T-cell (primary cell): ENCODE data around the gene ARHGEF5. TPM values are rescaled to one million over a fixed set of nuclear protein-coding genes. Genes with fewer than 3 reads are reported as not detected.
"Not testable (repeated sequence)": the region's sequence is repeated elsewhere in the genome, so short reads cannot be mapped to it uniquely, and the experiment has no call there.

Source experiments
- ATAC-seq, 4 experiments: fragments of 200-7000 bp in 3 of 4; fragments of 150-1000 bp in 1 of 4; cut with Tn5 transposase; replicated peaks in 1 of 4; 1 replicate in 3 of 4; 2 replicates in 1 of 4; pipeline ENCODE4 v1.10.0; 2021; ENCODE audit warnings: moderate library complexity in 3 of 4, mild to moderate bottlenecking in 2 of 4, moderate number of reproducible peaks in 1 of 4
- CTCF ChIA-PET, 2 donors: fragments of 300-600 bp; sonication (Branson Sonifier 250); formaldehyde crosslinking; loops; one replicate each; lab custom pipeline; 2022; ENCODE audit warnings: antibody characterized with exemption in 2 of 2; lab: Charles Lee
- POLR2A ChIA-PET, 2 donors: fragments of 300-600 bp; sonication (Branson Sonifier 250); formaldehyde crosslinking; loops; one replicate each; lab custom pipeline; 2022; ENCODE audit warnings: antibody characterized with exemption in 2 of 2; lab: Charles Lee
- DNase-seq, 35 experiments: peaks; one replicate each; pipeline versions ENCODE4 v3.0.0 to v3.0.0-alpha.2; 2013 to 2023
- H3K27ac ChIP-seq: one replicate; pipeline ENCODE4 v1.5.1; 2013; ENCODE audit warnings: low read length
- H3K27me3 ChIP-seq, 2 experiments: replicated peaks in 1 of 2; 1 replicate in 1 of 2; 2 replicates in 1 of 2; pipeline versions ENCODE4 v1.6.1 to v1.7.0; 2013; ENCODE audit warnings: low read length in 1 of 2, mixed read lengths in 1 of 2; ENCODE audit not compliant: control insufficient read depth in 2 of 2, insufficient read depth in 2 of 2; ENCODE audit errors: extremely low read depth in 1 of 2
- H3K36me3 ChIP-seq, 2 donors: 1 replicate in 1 of 2; 2 replicates in 1 of 2; pipeline versions ENCODE4 v1.6.1 to v1.7.0; 2013; ENCODE audit warnings: low read length in 1 of 2; ENCODE audit not compliant: control insufficient read depth in 2 of 2, insufficient read depth in 1 of 2; ENCODE audit errors: extremely low read depth in 1 of 2
- H3K4me1 ChIP-seq, 2 experiments: 1 replicate in 1 of 2; 2 replicates in 1 of 2; pipeline versions ENCODE4 v1.6.1 to v1.7.0; 2013; ENCODE audit warnings: low read length in 2 of 2, mixed read lengths in 1 of 2; ENCODE audit not compliant: insufficient read depth in 2 of 2, control insufficient read depth in 1 of 2; ENCODE audit errors: extremely low read depth in 1 of 2
- H3K4me3 ChIP-seq, 2 donors: 1 replicate in 1 of 2; 2 replicates in 1 of 2; pipeline versions ENCODE4 v1.5.1 to v1.7.0; 2013; ENCODE audit warnings: mild to moderate bottlenecking in 2 of 2, low read length in 1 of 2, moderate library complexity in 1 of 2; ENCODE audit not compliant: control insufficient read depth in 1 of 2; ENCODE audit errors: extremely low read depth in 1 of 2
- H3K9me3 ChIP-seq: 2 replicates; pipeline ENCODE4 v1.7.0; 2013
- H3K27ac Mint-ChIP-seq, 2 donors: one replicate each; pipeline ENCODE4 v1.8.0; 2020 to 2021; ENCODE audit warnings: mild to moderate bottlenecking in 2 of 2, mixed read lengths in 2 of 2
- H3K27me3 Mint-ChIP-seq, 2 donors: one replicate each; pipeline ENCODE4 v1.8.0; 2021 to 2022; ENCODE audit warnings: mixed read lengths in 2 of 2
- H3K36me3 Mint-ChIP-seq: one replicate; pipeline ENCODE4 v1.8.0; 2021; ENCODE audit warnings: mixed read lengths
- H3K4me1 Mint-ChIP-seq, 3 donors: one replicate each; pipeline ENCODE4 v1.8.0; 2020 to 2022; ENCODE audit warnings: mixed read lengths in 3 of 3, mild to moderate bottlenecking in 1 of 3
- H3K4me3 Mint-ChIP-seq, 3 donors: one replicate each; pipeline ENCODE4 v1.8.0; 2020 to 2022; ENCODE audit warnings: mild to moderate bottlenecking in 3 of 3, mixed read lengths in 3 of 3, moderate library complexity in 3 of 3
- H3K9me3 Mint-ChIP-seq, 3 donors: one replicate each; pipeline ENCODE4 v1.8.0; 2020 to 2022; ENCODE audit warnings: mixed read lengths in 3 of 3
- WGBS: methylation state at CpG from one replicate; pipeline ENCODE4 v1.1.5; 2013; ENCODE audit warnings: missing lambda C conversion rate; ENCODE audit not compliant: insufficient coverage; 5-methylcytosine and 5-hydroxymethylcytosine counted together
- total RNA-seq, 35 experiments: library from RNA in 6 of 35; stranded (reverse) in 6 of 35; fragments of 120-200 nt in 1 of 35; gene quantifications; one replicate each; pipeline versions ENCODE4 v1.2.1 to v1.2.4 and lab custom pipeline; 2013 to 2026

The ARHGEF5 gene
- total RNA-seq, 5 donors from 2014 or later (not counting 1 experiment from before 2014, with no cell fraction given): 4.9 to 8.4 (median 5.9) TPM

DNA sequence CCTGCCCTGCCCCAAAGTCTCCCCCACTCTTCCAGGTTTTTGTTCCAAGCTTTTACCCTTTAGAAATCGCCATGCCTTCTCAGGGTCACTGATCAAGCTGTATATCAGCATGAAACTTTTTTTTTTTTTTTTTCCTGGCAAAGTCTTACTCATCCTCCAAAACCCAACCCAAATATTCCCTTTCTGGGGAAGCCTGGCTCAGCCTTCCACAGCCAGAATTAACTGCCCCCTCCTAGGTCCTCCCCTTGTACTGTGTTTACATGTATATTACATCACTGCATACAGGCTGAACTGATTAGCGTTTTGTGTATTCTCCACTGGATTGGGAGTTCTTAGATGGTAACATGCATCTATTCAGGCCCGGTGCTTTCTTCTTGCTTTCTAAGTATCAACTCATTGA lies 52.9 kb downstream of the ARHGEF5 start:
- POLR2A ChIA-PET: interaction anchor here in 1 of 2 donors (0.7 kb wide), 1 partner anchor 298 kb away, joined by 5 read pairs; no protein-coding TSS in a partner anchor
- ATAC-seq: no peak

DNA sequence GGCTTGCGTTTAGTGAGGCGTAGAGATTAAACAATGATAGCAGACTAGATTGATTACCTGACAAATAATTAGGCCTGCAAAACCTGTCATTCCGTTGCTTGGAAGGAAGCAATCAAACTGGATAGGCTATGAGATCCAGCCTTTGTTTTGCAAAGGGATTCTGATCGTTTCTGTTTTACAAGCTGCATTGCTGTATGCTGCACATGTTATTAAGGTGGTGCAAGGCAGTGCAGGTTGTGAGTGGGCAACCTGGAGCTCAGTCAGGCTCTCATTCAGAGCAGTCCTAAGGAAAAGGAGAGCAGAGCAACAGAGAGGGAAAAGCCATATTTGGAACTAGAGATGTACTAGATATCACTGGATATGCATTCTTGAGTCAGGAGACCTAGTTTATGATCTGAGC lies 55.2 kb downstream of the ARHGEF5 start:
- H3K4me3 Mint-ChIP-seq: no peak overlapping the region
- Histone ChIP-seq H3K27ac (no peak overlapping the region), H3K27me3 (peaks cover 0 to 6% of the 10 kb centered on the region in 2 experiments), H3K4me1 (no peaks in the 10 kb centered on the region), H3K36me3 (no peaks in the 10 kb centered on the region), H3K9me3 (no peaks in the 10 kb centered on the region), H3K4me3 (no peak overlapping the region)
- POLR2A ChIA-PET: no interaction called here
- no peaks in the 10 kb centered on the region for H3K4me1 Mint-ChIP-seq
- DNase-seq (no peak), ATAC-seq (no peak)
- CTCF ChIA-PET: interaction anchor here in 1 of 2 donors (0.6 kb wide), 1 partner anchor 1063 kb away, joined by 3 read pairs; no protein-coding TSS in a partner anchor
- H3K9me3 Mint-ChIP-seq: no peaks in the 10 kb centered on the region
- peaks cover 20 to 22% of the 10 kb centered on the region in 2 donors for H3K27me3 Mint-ChIP-seq
- no peak overlapping the region for H3K27ac Mint-ChIP-seq
- H3K36me3 Mint-ChIP-seq: no peaks in the 10 kb centered on the region
- WGBS: 25% methylated on average over 4 of the region's 4 CpGs

More for the DNA sequence above, 52.9 kb downstream of the ARHGEF5 start:
- Histone ChIP-seq H3K4me1 (peaks cover 0 to 6% of the 10 kb centered on the region in 2 experiments), H3K27me3 (peaks cover 0 to 6% of the 10 kb centered on the region in 2 experiments), H3K4me3 (no peak overlapping the region), H3K27ac (no peak overlapping the region), H3K9me3 (no peaks in the 10 kb centered on the region), H3K36me3 (no peaks in the 10 kb centered on the region)
- H3K36me3 Mint-ChIP-seq: no peaks in the 10 kb centered on the region
- no peak for DNase-seq
- H3K27me3 Mint-ChIP-seq: peaks cover 13 to 17% of the 10 kb centered on the region in 2 donors
- 50% methylated on average over 1 of the region's 3 CpGs for WGBS
- H3K4me1 Mint-ChIP-seq: no peaks in the 10 kb centered on the region
- no peak overlapping the region for H3K27ac Mint-ChIP-seq
- CTCF ChIA-PET: no interaction called here
- no peaks in the 10 kb centered on the region for H3K9me3 Mint-ChIP-seq
- no peak overlapping the region for H3K4me3 Mint-ChIP-seq

DNA sequence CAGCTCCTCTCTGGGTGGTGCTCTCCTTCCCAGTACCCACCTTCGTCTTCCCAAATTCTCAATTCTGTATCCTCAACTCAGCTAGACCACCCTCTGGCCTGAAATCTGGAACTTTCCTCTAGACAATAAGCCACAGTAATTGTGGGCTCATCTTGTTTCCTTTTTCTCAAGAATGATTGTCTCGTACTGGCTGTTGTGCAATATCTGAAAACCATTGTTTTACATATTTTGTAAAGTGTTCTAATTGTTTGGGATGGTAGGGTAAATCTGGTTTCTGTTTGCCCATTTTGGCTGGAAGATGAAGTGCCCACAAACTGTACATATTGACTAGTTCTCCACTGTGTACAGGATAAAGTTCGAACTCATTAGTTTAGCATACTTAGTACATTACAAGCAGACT lies 59.6 kb downstream of the ARHGEF5 start:
- H3K27ac Mint-ChIP-seq: no peak overlapping the region
- POLR2A ChIA-PET: no interaction called here

DNA sequence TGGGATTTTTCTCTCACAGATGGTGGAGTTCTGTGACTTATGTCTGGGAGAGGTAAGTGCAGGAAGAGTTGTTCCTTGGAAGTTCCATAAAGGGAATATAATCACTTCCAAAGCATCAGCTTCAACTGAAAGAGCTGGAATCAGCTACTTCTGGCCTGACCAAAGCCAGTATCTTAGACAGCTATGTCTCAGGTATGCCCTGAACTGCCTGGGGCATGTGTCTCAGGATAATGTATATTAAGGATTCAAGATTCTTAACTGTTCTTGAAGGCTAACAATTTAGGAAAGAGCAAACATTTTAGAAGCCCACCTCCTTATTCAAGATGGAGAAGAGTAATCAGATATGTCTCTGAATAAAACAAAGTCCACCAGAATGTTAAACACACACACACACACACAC lies 60.7 kb downstream of the ARHGEF5 start:
- ATAC-seq: no peak
- ChIA-PET CTCF (interaction anchor here in 1 of 2 donors (1.0 kb wide), 1 partner anchor 24 kb away, joined by 3 read pairs; no protein-coding TSS in a partner anchor), POLR2A (no interaction called here)
- Histone ChIP-seq H3K9me3 (no peaks in the 10 kb centered on the region), H3K36me3 (no peaks in the 10 kb centered on the region), H3K27ac (no peak overlapping the region), H3K27me3 (peaks cover 0 to 1% of the 10 kb centered on the region in 2 experiments), H3K4me1 (no peaks in the 10 kb centered on the region), H3K4me3 (no peak overlapping the region)
- Mint-ChIP-seq H3K27me3 (peaks cover 7 to 15% of the 10 kb centered on the region in 2 donors), H3K27ac (no peak overlapping the region), H3K4me1 (no peaks in the 10 kb centered on the region), H3K9me3 (no peaks in the 10 kb centered on the region), H3K4me3 (no peak overlapping the region), H3K36me3 (no peaks in the 10 kb centered on the region)
- DNase-seq: no peak

More for the DNA sequence above, 59.6 kb downstream of the ARHGEF5 start:
- ATAC-seq (no peak), DNase-seq (no peak)
- WGBS: 100% methylated on average over 2 of the region's 3 CpGs
- Histone ChIP-seq H3K9me3 (no peaks in the 10 kb centered on the region), H3K4me1 (no peaks in the 10 kb centered on the region), H3K27me3 (peaks cover 0 to 6% of the 10 kb centered on the region in 2 experiments), H3K27ac (no peak overlapping the region), H3K36me3 (no peaks in the 10 kb centered on the region), H3K4me3 (no peak overlapping the region)
- no peak overlapping the region for H3K4me3 Mint-ChIP-seq
- peaks cover 7 to 26% of the 10 kb centered on the region in 2 donors for H3K27me3 Mint-ChIP-seq
- no peaks in the 10 kb centered on the region for H3K36me3 Mint-ChIP-seq
- H3K9me3 Mint-ChIP-seq: no peaks in the 10 kb centered on the region
- CTCF ChIA-PET: interaction anchor here in 1 of 2 donors (1.0 kb wide), 1 partner anchor 23 kb away, joined by 3 read pairs; no protein-coding TSS in a partner anchor
- no peaks in the 10 kb centered on the region for H3K4me1 Mint-ChIP-seq

DNA sequence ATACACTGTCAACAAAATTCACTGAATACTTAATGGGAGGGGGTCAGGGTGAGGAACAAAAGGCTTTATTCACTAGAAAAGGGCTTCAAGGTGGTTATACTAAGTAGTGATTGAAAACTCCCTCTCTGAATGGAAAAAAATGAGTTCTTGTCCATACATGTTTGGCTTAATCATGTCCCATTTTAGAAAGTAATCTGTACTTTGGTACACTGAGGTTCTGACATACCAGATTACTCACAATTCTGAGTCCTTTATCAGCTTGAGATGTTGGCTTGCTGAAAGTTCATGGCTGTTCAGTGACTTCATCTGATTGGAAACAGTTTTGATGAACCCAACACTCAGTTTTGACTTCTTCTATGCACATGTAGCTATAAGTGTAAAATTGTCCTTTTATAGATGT lies 61.1 kb downstream of the ARHGEF5 start:
- no peak overlapping the region for H3K4me3 Mint-ChIP-seq
- no peak overlapping the region for H3K27ac Mint-ChIP-seq
- POLR2A ChIA-PET: no interaction called here
- no peaks in the 10 kb centered on the region for H3K4me1 ChIP-seq
- no peaks in the 10 kb centered on the region for H3K36me3 Mint-ChIP-seq
- CTCF ChIA-PET: no interaction called here
- no peaks in the 10 kb centered on the region for H3K9me3 Mint-ChIP-seq
- H3K4me3 ChIP-seq: no peak overlapping the region
- H3K9me3 ChIP-seq: no peaks in the 10 kb centered on the region
- H3K36me3 ChIP-seq: no peaks in the 10 kb centered on the region
- no peak for DNase-seq
- peaks cover 7 to 14% of the 10 kb centered on the region in 2 donors for H3K27me3 Mint-ChIP-seq
- ATAC-seq: no peak
- H3K4me1 Mint-ChIP-seq: no peaks in the 10 kb centered on the region
- no peaks in the 10 kb centered on the region for H3K27me3 ChIP-seq
- no peak overlapping the region for H3K27ac ChIP-seq

DNA sequence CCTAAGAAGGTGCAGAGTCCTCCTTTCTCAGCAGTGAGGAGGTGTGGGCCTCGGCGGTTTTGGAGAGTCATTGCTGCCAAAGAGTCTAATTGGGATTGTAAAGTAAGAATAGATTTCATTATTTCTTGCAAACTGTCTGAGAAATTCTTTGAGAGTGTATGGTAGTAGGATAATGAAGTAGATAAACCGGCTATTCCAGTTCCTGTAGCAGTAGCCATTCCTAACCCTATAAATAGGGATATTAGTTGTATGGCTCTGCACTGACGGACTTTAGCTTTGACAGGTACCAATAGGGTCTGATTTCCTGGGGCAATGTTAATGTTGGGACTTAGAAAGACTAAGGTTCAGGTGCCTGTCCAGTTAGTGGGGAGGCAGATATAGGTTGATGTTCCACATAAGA lies 63.7 kb downstream of the ARHGEF5 start:
- H3K27ac ChIP-seq, DNase-seq, H3K4me1 ChIP-seq, H3K36me3 ChIP-seq, H3K27ac Mint-ChIP-seq, H3K4me3 Mint-ChIP-seq, H3K4me1 Mint-ChIP-seq, CTCF ChIA-PET, POLR2A ChIA-PET, H3K36me3 Mint-ChIP-seq, H3K4me3 ChIP-seq, ATAC-seq, H3K9me3 Mint-ChIP-seq, H3K9me3 ChIP-seq, H3K27me3 ChIP-seq: not testable (repeated sequence)
- peaks cover 7 to 14% of the 10 kb centered on the region in 2 donors for H3K27me3 Mint-ChIP-seq
- WGBS: 100% methylated on average over 2 of the region's 4 CpGs

DNA sequence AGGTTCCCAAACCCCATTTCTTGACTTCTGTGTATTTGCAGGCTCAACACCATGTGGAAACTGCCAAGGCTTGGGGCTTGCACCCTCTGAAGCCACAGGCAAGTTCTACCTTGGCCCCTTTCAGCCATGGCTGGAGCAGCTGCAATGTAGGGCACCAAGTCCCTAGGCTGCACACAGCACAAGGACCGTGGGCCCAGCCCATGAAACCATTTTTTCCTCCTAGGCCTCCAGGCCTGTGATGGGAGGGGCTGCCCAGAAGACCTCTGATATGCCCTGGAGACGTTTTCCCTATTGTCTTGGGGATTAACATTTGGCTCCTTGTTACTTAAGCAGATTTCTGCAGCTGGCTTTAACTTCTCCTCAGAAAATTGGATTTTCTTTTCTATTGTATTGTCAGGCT lies 72.3 kb downstream of the ARHGEF5 start:
- H3K4me1 Mint-ChIP-seq: not testable (repeated sequence)

More for the DNA sequence above, 72.3 kb downstream of the ARHGEF5 start:
- H3K27ac Mint-ChIP-seq, H3K4me1 ChIP-seq, H3K36me3 ChIP-seq, H3K4me3 Mint-ChIP-seq, DNase-seq, H3K27me3 ChIP-seq, H3K27ac ChIP-seq, POLR2A ChIA-PET, H3K4me3 ChIP-seq, H3K27me3 Mint-ChIP-seq, ATAC-seq, CTCF ChIA-PET, H3K9me3 ChIP-seq, H3K36me3 Mint-ChIP-seq: not testable (repeated sequence)
- WGBS: 38% methylated on average over 2 of the region's 2 CpGs
- peaks cover 16 to 30% (median 24%) of the 10 kb centered on the region in 3 donors for H3K9me3 Mint-ChIP-seq
